Type B pancreatic cell (in vitro differentiated cells): ENCODE data around the gene RIOX2. TPM values are rescaled to one million over a fixed set of nuclear protein-coding genes. Genes with fewer than 3 reads are reported as not detected.
"Not testable (repeated sequence)": the region's sequence is repeated elsewhere in the genome, so short reads cannot be mapped to it uniquely, and the experiment has no call there.

Experiments used
- DNase-seq: peaks from one replicate; pipeline ENCODE4 v3.0.0; 2021; ENCODE audit warnings: mixed read lengths; ENCODE audit not compliant: unreplicated experiment; ENCODE audit errors: extremely low spot score
- H3K27ac Mint-ChIP-seq: 2 replicates; pipeline ENCODE4 v1.8.0; 2021; ENCODE audit warnings: mild to moderate bottlenecking, mixed read lengths
- H3K27me3 Mint-ChIP-seq: 2 replicates; pipeline ENCODE4 v1.8.0; 2021; ENCODE audit warnings: mixed read lengths
- H3K36me3 Mint-ChIP-seq: 2 replicates; pipeline ENCODE4 v1.8.0; 2021; ENCODE audit warnings: mixed read lengths
- H3K4me1 Mint-ChIP-seq: one replicate; pipeline ENCODE4 v1.8.0; 2021; ENCODE audit warnings: mixed read lengths; ENCODE audit not compliant: unreplicated experiment
- H3K4me3 Mint-ChIP-seq: 2 replicates; pipeline ENCODE4 v1.8.0; 2021; ENCODE audit warnings: mild to moderate bottlenecking, mixed read lengths
- H3K9me3 Mint-ChIP-seq: 2 replicates; pipeline ENCODE4 v1.8.0; 2021; ENCODE audit warnings: mixed read lengths
- CTCF ChIP-seq: fragments of 200-600 bp; sonication (generic); conservative IDR thresholded peaks from 2 replicates; pipeline ENCODE4 v1.5.0; 2021; ENCODE audit warnings: antibody characterized with exemption, mild to moderate bottlenecking
- total RNA-seq: library from RNA; stranded (reverse); gene quantifications from 2 replicates; pipeline ENCODE4 v1.2.1, GENCODE V29; 2021; ENCODE audit warnings: low replicate concordance

Gene RIOX2
- total RNA-seq, 1 donor from 2014 or later: 27.9 TPM

- no peak overlapping the region for H3K27ac Mint-ChIP-seq
- peaks cover 17% of the 10 kb centered on the region for H3K36me3 Mint-ChIP-seq
- H3K4me1 Mint-ChIP-seq: no peaks in the 10 kb centered on the region
- H3K27me3 Mint-ChIP-seq: no peaks in the 10 kb centered on the region
- no peak for TF ChIP-seq CTCF
- H3K9me3 Mint-ChIP-seq: no peaks in the 10 kb centered on the region
- no peak for DNase-seq
- H3K4me3 Mint-ChIP-seq: no peak overlapping the region
Observed at GRCh38 chr3:97914388-97914787, 57.8 kb downstream of the RIOX2 start.

GRCh38 chr3:97911459-97911858, 60.8 kb downstream of the RIOX2 start:
- Mint-ChIP-seq H3K4me1 (no peaks in the 10 kb centered on the region), H3K36me3 (peaks cover 13% of the 10 kb centered on the region), H3K4me3 (no peak overlapping the region), H3K9me3 (no peaks in the 10 kb centered on the region), H3K27me3 (no peaks in the 10 kb centered on the region), H3K27ac (no peak overlapping the region)
- no peak for TF ChIP-seq CTCF
- no peak for DNase-seq

GRCh38 chr3:97910931-97911351, 61.3 kb downstream of the RIOX2 start:
- no peak overlapping the region for H3K4me3 Mint-ChIP-seq
- DNase-seq: no peak

GRCh38 chr3:97910236-97910831, 61.9 kb downstream of the RIOX2 start:
- H3K27me3 Mint-ChIP-seq, DNase-seq, H3K4me1 Mint-ChIP-seq, H3K9me3 Mint-ChIP-seq, H3K27ac Mint-ChIP-seq, H3K4me3 Mint-ChIP-seq: not testable (repeated sequence)
- H3K36me3 Mint-ChIP-seq: peaks cover 10% of the 10 kb centered on the region

More at GRCh38 chr3:97910931-97911351, 61.3 kb downstream of the RIOX2 start:
- H3K27ac Mint-ChIP-seq: no peak overlapping the region
- no peaks in the 10 kb centered on the region for H3K9me3 Mint-ChIP-seq
- H3K36me3 Mint-ChIP-seq: peaks cover 13% of the 10 kb centered on the region
- H3K4me1 Mint-ChIP-seq: no peaks in the 10 kb centered on the region
- TF ChIP-seq CTCF: no peak
- no peaks in the 10 kb centered on the region for H3K27me3 Mint-ChIP-seq

- DNase-seq, H3K9me3 Mint-ChIP-seq, H3K27ac Mint-ChIP-seq, H3K27me3 Mint-ChIP-seq, H3K4me3 Mint-ChIP-seq, H3K4me1 Mint-ChIP-seq: not testable (repeated sequence)
- H3K36me3 Mint-ChIP-seq: peaks cover 10% of the 10 kb centered on the region
Observed at GRCh38 chr3:97909830-97910229, 62.4 kb downstream of the RIOX2 start.

GRCh38 chr3:97901313-97902248, 70.7 kb downstream of the RIOX2 start:
- Mint-ChIP-seq H3K4me3 (peak overlapping the region; percentile 40), H3K27ac (peak overlapping the region; percentile 86), H3K9me3 (no peaks in the 10 kb centered on the region), H3K27me3 (no peaks in the 10 kb centered on the region), H3K36me3 (peaks cover 11% of the 10 kb centered on the region), H3K4me1 (peaks cover 8% of the 10 kb centered on the region)
- DNase-seq: no peak
- no peak for TF ChIP-seq CTCF
